Tibial nerve (tissue), 4 donors: ENCODE data around the gene NUP93. TPM values are rescaled to one million over a fixed set of nuclear protein-coding genes. Genes with fewer than 3 reads are reported as not detected.
A peak's percentile ranks its signal among the peaks of the same experiment; 100 is the strongest.

Experiments
- DNase-seq, 2 donors: peaks; one replicate each; pipeline ENCODE4 v3.0.0-alpha.2; 2019; ENCODE audit warnings: low spot score in 2 of 2
- H3K27ac ChIP-seq, 4 donors: fragments of 200-600 bp; sonication (generic) in 3 of 4; one replicate each; pipeline ENCODE4 v1.5.1; 2017 to 2019; ENCODE audit warnings: mild to moderate bottlenecking in 1 of 4
- H3K27me3 ChIP-seq, 2 donors: fragments of 200-600 bp; sonication (generic) in 1 of 2; one replicate each; pipeline versions ENCODE4 v1.5.1 to v1.6.0; 2017 to 2019
- H3K36me3 ChIP-seq, 3 donors: fragments of 200-600 bp; sonication (generic); one replicate each; pipeline ENCODE4 v1.5.1; 2018 to 2019
- H3K4me1 ChIP-seq, 4 donors: fragments of 200-600 bp; sonication (generic) in 3 of 4; one replicate each; pipeline ENCODE4 v1.5.1; 2017 to 2019
- H3K4me3 ChIP-seq, 4 donors: fragments of 200-600 bp; sonication (generic) in 3 of 4; one replicate each; pipeline ENCODE4 v1.5.1; 2017 to 2019; ENCODE audit warnings: mild to moderate bottlenecking in 1 of 4, moderate library complexity in 1 of 4
- H3K9me3 ChIP-seq, 4 donors: fragments of 200-600 bp; sonication (generic) in 3 of 4; one replicate each; pipeline ENCODE4 v1.5.1; 2017 to 2019
- EP300 ChIP-seq, 2 donors: sonication (generic); formaldehyde crosslinking; IDR thresholded peaks; one replicate each; pipeline ENCODE4 v1.6.1; 2017; ENCODE audit warnings: antibody characterized with exemption in 2 of 2, mild to moderate bottlenecking in 1 of 2
- POLR2A ChIP-seq, 2 donors: fragments of 450-650 bp; IDR thresholded peaks; one replicate each; pipeline ENCODE4 v1.6.1; 2017; ENCODE audit warnings: antibody characterized with exemption in 2 of 2, mild to moderate bottlenecking in 2 of 2, moderate library complexity in 2 of 2
- WGBS, 2 donors: methylation state at CpG; one replicate each; pipeline ENCODE4 v1.1.5; 2018; 5-methylcytosine and 5-hydroxymethylcytosine counted together
- total RNA-seq, 4 donors: library from RNA; depleted of rRNA; stranded (reverse); fragments of >200 nt; gene quantifications; one replicate each; pipeline ENCODE4 v1.1.0, GENCODE V29; 2016
- TF ChIP-seq, protein P1 (sequence below), 5 experiments: fragments of 200-600 bp in 3 of 5; fragments of 450-650 bp in 2 of 5; sonication (generic) in 3 of 5; IDR thresholded peaks; one replicate each; pipeline ENCODE4 v1.5.1; 2016 to 2019; ENCODE audit warnings: antibody characterized with exemption in 5 of 5, mild to moderate bottlenecking in 3 of 5, moderate library complexity in 2 of 5

Gene NUP93
- total RNA-seq, 4 donors from 2014 or later: 27.6 to 65.7 (median 43.8) TPM

DNA sequence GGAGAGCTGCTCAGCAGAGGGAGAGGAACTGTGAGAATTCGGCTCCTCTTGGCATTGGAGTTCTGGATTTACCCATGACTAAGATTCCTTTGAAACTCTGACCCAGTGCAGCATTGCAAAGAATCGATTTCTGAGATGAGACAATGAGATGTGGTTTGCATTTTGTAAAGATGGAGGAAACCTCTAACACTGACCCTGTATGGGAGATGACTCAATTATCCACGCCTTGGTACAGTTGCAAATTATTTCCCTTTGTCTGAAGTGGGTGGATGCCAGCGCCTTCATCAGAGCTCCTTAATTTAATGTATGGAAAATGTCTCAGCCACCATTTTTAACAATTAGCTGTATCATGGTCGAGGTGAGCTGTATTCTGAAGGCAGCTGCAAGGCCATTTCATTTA, 53.4 kb downstream of the NUP93 start:
- H3K9me3 ChIP-seq: no peaks in the 10 kb centered on the region
- no peaks in the 10 kb centered on the region for H3K36me3 ChIP-seq
- no peak overlapping the region for H3K27ac ChIP-seq
- 81% methylated on average over 5 of the region's 5 CpGs for WGBS, 2 donors
- no peak overlapping the region for H3K4me3 ChIP-seq
- DNase-seq: no peak
- TF ChIP-seq, protein P1, sequence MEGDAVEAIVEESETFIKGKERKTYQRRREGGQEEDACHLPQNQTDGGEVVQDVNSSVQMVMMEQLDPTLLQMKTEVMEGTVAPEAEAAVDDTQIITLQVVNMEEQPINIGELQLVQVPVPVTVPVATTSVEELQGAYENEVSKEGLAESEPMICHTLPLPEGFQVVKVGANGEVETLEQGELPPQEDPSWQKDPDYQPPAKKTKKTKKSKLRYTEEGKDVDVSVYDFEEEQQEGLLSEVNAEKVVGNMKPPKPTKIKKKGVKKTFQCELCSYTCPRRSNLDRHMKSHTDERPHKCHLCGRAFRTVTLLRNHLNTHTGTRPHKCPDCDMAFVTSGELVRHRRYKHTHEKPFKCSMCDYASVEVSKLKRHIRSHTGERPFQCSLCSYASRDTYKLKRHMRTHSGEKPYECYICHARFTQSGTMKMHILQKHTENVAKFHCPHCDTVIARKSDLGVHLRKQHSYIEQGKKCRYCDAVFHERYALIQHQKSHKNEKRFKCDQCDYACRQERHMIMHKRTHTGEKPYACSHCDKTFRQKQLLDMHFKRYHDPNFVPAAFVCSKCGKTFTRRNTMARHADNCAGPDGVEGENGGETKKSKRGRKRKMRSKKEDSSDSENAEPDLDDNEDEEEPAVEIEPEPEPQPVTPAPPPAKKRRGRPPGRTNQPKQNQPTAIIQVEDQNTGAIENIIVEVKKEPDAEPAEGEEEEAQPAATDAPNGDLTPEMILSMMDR (IDR thresholded peaks at IDR 0.05): no peak
- TF ChIP-seq EP300 (IDR thresholded peaks at IDR 0.05) (no peak), POLR2A (IDR thresholded peaks at IDR 0.05) (no peak)
- no peaks in the 10 kb centered on the region for H3K4me1 ChIP-seq
- no peaks in the 10 kb centered on the region for H3K27me3 ChIP-seq

DNA sequence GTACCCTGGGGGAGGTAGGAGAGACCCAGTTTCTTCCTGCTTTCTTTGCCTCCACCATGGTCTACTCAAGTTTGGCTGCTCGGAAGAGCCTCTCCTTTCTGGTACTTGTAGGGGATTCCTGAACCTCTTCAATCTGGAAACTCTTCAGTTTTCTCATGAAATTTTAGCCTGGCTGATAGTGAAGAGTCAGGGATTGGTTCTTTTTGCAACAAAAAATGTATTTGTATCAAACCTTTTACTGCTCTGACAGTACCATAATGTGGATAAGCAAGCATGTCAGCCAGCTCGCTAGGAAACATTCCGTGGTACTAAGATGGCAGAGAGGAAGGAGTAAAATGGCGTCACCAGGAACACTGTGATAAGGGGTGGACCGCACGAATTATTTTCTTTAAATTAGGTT, 55.4 kb downstream of the NUP93 start:
- Histone ChIP-seq H3K27me3 (no peaks in the 10 kb centered on the region), H3K4me3 (no peak overlapping the region), H3K4me1 (no peaks in the 10 kb centered on the region), H3K36me3 (no peaks in the 10 kb centered on the region), H3K9me3 (no peaks in the 10 kb centered on the region), H3K27ac (no peak overlapping the region)
- no peak for DNase-seq
- 95 to 98% methylated on average over 6 of the region's 6 CpGs for WGBS, 2 donors
- TF ChIP-seq EP300 (IDR thresholded peaks at IDR 0.05) (no peak), POLR2A (IDR thresholded peaks at IDR 0.05) (no peak)
- TF ChIP-seq, protein P1 (IDR thresholded peaks at IDR 0.05): no peak

DNA sequence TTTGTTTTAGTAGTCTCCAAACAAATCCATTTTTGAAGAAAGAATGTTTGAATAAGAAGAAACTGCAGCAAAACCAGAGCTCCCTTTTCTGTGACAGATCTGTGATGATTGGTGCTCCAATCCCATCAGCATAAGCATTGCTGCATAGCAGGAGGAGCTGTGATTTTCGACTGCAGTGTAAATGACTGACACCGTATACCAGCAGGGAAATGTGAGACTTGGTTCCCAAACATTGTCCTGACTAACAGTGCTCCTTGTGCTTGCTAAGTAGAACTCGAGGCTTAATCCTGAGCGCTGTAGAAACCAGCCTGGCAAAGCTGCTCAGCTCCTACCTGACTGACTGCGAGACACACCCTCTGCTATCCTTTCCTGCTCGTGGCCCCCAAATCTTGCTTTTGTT, 57.2 kb downstream of the NUP93 start:
- Histone ChIP-seq H3K36me3 (no peaks in the 10 kb centered on the region), H3K4me1 (peaks cover 0 to 9% (median 0%) of the 10 kb centered on the region in 4 donors), H3K27ac (no peak overlapping the region), H3K9me3 (no peaks in the 10 kb centered on the region), H3K4me3 (no peak overlapping the region), H3K27me3 (no peaks in the 10 kb centered on the region)
- 74 to 81% methylated on average over 6 of the region's 6 CpGs for WGBS, 2 donors
- DNase-seq: no peak
- TF ChIP-seq, protein P1 (IDR thresholded peaks at IDR 0.05): no peak
- no peak for TF ChIP-seq EP300 (IDR thresholded peaks at IDR 0.05)
- no peak for TF ChIP-seq POLR2A (IDR thresholded peaks at IDR 0.05)

DNA sequence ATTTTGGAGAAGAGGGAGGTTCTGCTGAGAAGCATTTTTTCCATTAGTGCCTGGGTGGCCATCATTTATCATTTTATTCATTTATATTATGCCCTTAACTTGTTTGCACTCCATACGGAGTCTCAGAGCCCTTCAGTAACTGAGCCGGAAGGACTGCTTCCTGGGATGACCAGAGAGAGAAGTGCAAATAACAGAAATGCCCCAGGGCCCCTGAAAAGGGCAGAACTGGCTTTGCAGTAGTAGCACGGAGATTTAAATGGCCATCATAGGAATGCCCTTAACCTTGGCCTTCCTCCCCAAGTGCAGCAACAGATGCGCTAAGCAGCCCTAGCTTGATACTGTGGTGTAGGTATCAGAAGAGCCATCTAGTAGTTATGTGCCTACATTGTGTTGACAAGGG, 58.5 kb downstream of the NUP93 start:
- Histone ChIP-seq H3K4me1 (peaks cover 0 to 14% (median 0%) of the 10 kb centered on the region in 4 donors), H3K27me3 (no peaks in the 10 kb centered on the region), H3K36me3 (no peaks in the 10 kb centered on the region), H3K4me3 (no peak overlapping the region), H3K9me3 (no peaks in the 10 kb centered on the region), H3K27ac (no peak overlapping the region)
- DNase-seq: no peak
- WGBS, 2 donors: 84 to 90% methylated on average over 4 of the region's 4 CpGs
- TF ChIP-seq EP300 (IDR thresholded peaks at IDR 0.05): no peak
- no peak for TF ChIP-seq POLR2A (IDR thresholded peaks at IDR 0.05)

DNA sequence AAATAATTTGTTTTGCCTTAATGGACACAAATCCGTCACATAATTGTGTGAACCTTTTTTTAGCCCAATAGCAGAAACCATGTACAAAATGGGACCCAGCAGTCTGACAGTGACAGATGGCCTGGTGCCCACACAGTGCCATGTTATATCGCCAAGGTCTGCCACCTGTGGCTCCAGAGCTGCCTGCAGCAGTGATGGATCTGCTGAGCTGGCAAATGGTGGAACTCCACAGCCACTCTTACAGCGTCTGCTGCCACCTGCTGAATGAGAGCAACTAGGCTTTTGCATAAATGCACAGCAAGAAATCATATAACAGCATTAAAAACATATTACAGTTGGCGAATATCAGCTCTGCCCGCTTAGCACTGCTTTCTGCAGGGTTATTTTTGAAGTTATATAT, 59.4 kb downstream of the NUP93 start:
- H3K4me1 ChIP-seq: peaks cover 0 to 16% (median 0%) of the 10 kb centered on the region in 4 donors
- no peaks in the 10 kb centered on the region for H3K9me3 ChIP-seq
- no peak overlapping the region for H3K27ac ChIP-seq
- H3K4me3 ChIP-seq: no peak overlapping the region
- DNase-seq: no peak
- TF ChIP-seq POLR2A (IDR thresholded peaks at IDR 0.05): no peak
- TF ChIP-seq, protein P1 (IDR thresholded peaks at IDR 0.05): peak in 1 of 5 experiments; percentile 38
- no peaks in the 10 kb centered on the region for H3K27me3 ChIP-seq
- no peaks in the 10 kb centered on the region for H3K36me3 ChIP-seq
- WGBS, 2 donors: 89 to 95% methylated on average over 5 of the region's 5 CpGs

DNA sequence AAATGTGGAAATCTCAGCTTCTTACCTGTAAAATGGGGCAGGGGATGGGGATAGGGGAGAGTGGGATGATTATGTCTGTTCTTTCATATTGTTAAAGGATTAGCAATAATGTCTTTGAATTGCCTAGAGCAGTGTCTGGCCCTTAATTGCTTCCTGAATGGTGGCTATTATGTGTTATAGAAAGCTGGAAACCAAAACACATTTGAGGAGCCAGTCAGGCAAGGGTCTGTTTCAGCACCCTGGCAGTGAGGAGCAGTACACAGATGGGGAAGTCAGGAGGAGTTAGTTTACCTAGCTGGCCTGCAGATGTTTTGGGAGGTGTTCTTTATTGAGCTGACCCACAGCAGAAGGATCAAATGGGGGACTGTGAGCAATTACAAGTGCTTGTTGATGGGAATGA, 63.0 kb downstream of the NUP93 start:
- TF ChIP-seq, protein P1 (IDR thresholded peaks at IDR 0.05): no peak
- no peak for TF ChIP-seq EP300 (IDR thresholded peaks at IDR 0.05)
- H3K36me3 ChIP-seq: no peaks in the 10 kb centered on the region
- H3K9me3 ChIP-seq: no peaks in the 10 kb centered on the region
- no peak overlapping the region for H3K4me3 ChIP-seq
- H3K27ac ChIP-seq: no peak overlapping the region
- H3K4me1 ChIP-seq: peaks cover 0 to 16% (median 0%) of the 10 kb centered on the region in 4 donors
- no peaks in the 10 kb centered on the region for H3K27me3 ChIP-seq
- DNase-seq: no peak
